ENCODE measurements around the gene VAX1. TPM values are rescaled to one million over a fixed set of nuclear protein-coding genes. Genes with fewer than 3 reads are reported as not detected.

VAX1 gene
- total and polyA plus RNA-seq, 2 of the 4 experiments (the other 2 are of a cell fraction) = not detected

GRCh38 chr10:117169480-117169879 lies 31.4 kb upstream of the VAX1 start:
- no peak overlapping the region for H3K23ac ChIP-seq (ENCODE audit: low read depth, low read length)
- H3K18ac ChIP-seq (ENCODE audit: low read depth, low read length) = no peak overlapping the region
- BruUV-seq (replicated peaks) = no TSS peak
- no peak overlapping the region for H3K56ac ChIP-seq (ENCODE audit: extremely low read depth, insufficient read depth, low read length)
- H3K4me2 ChIP-seq (ENCODE audit: low read depth, low read length) = no peak overlapping the region
- no peak overlapping the region for H4K8ac ChIP-seq (ENCODE audit: low read depth in 2 of 2, low read length in 2 of 2)
- no peak overlapping the region for H3K4ac ChIP-seq (ENCODE audit: low read depth, low read length)
- H3K4me1 ChIP-seq (ENCODE audit: control insufficient read depth, insufficient read depth, low read length) = no peaks in the 10 kb centered on the region
- no peaks in the 10 kb centered on the region for H3K79me1 ChIP-seq (ENCODE audit: low read depth in 1 of 2, low read length in 2 of 2)
- WGBS, 2 experiments (ENCODE audit: extremely low coverage in 2 of 2, insufficient read length in 1 of 2) = 14% methylated on average over 2 of the region's 2 CpGs; no CpG with 5 or more reads in 1 of the 2 experiments
- ChIA-PET POLR2A (ENCODE audit: unreplicated experiment) (no interaction called here), CTCF (no interaction called here)
- in situ Hi-C loops (cut with MboI; ENCODE audit: low sequenced_read_pairs) (no loop called here), dilution Hi-C loops (cut with HindIII; ENCODE audit: low sequenced_read_pairs, unreplicated experiment) (no loop called here), intact Hi-C loops (cut with micrococcal nuclease) (loop anchor here (5.0 to 10.0 kb wide), 2 partner anchors 165 to 282 kb away; partner anchors contain the start of gene SHTN1)
- H3K27me3 ChIP-seq (ENCODE audit: control insufficient read depth, insufficient read depth, low read length) = peaks cover 70% of the 10 kb centered on the region
- H2BK120ac ChIP-seq (ENCODE audit: low read depth, low read length) = no peak overlapping the region
- no peak overlapping the region for H2BK5ac ChIP-seq (ENCODE audit: low read depth, low read length, poor library complexity, severe bottlenecking)
- H2AFZ ChIP-seq (replicated peaks; ENCODE audit: low read length, poor library complexity) = no peak overlapping the region
- no peak overlapping the region for H4K91ac ChIP-seq (ENCODE audit: insufficient read depth, low read depth, low read length)
- H3K9ac ChIP-seq (ENCODE audit: low read depth, low read length) = no peak overlapping the region
- H3K36me3 ChIP-seq (ENCODE audit: control insufficient read depth, insufficient read depth, low read length) = no peaks in the 10 kb centered on the region
- H3K9me1 ChIP-seq (ENCODE audit: insufficient read depth, low read length) = no peaks in the 10 kb centered on the region
- H4K5ac ChIP-seq (ENCODE audit: low read depth, low read length) = no peak overlapping the region
- H3K4me3 ChIP-seq (ENCODE audit: insufficient read depth, low read depth, low read length) = no peak overlapping the region
- H2BK20ac ChIP-seq (ENCODE audit: low read depth, low read length) = no peak overlapping the region
- no peak overlapping the region for H2AK5ac ChIP-seq (ENCODE audit: low read depth, low read length)
- no peak overlapping the region for H3K27ac ChIP-seq (ENCODE audit: insufficient read depth, low read length)
- ATAC-seq (ENCODE audit: low read depth) (no peak), DNase-seq (no peak)
- TF ChIP-seq RCOR1 (IDR thresholded peaks at IDR 0.05; ENCODE audit: insufficient replicate concordance, low read length) (no peak), MAZ (IDR thresholded peaks at IDR 0.05; ENCODE audit: borderline replicate concordance, low read depth, low read length) (no peak), MXI1 (IDR thresholded peaks at IDR 0.05; ENCODE audit: borderline replicate concordance, low read depth, low read length) (no peak), POLR2A (IDR thresholded peaks at IDR 0.05; ENCODE audit: low read depth, low read length) (no peak), RAD21 (IDR thresholded peaks at IDR 0.05; ENCODE audit: low read length) (no peak), FOS (IDR thresholded peaks at IDR 0.05; ENCODE audit: low read depth, low read length) (no peak), SMC3 (IDR thresholded peaks at IDR 0.05; ENCODE audit: low read depth, low read length) (no peak), CHD1 (IDR thresholded peaks at IDR 0.05; ENCODE audit: low read depth, low read length) (no peak), MAFK (IDR thresholded peaks at IDR 0.05; ENCODE audit: low read depth, low read length) (no peak)
- H3K14ac ChIP-seq (replicated peaks; ENCODE audit: low read depth, low read length) = no peak overlapping the region
- H3K9me3 ChIP-seq (ENCODE audit: control insufficient read depth, insufficient read depth, low read length) = no peaks in the 10 kb centered on the region
- no peak overlapping the region for H2AK9ac ChIP-seq (replicated peaks; ENCODE audit: low read depth, low read length, poor library complexity)
- no peak overlapping the region for H2BK15ac ChIP-seq (ENCODE audit: low read depth, low read length)
- no peaks in the 10 kb centered on the region for H4K20me1 ChIP-seq (ENCODE audit: insufficient read depth, low read length)
